ENCODE measurements around the gene CTIF. TPM values are rescaled to one million over a fixed set of nuclear protein-coding genes. Genes with fewer than 3 reads are reported as not detected.

CTIF gene
- total RNA-seq, 4 donors from 2014 or later = 14.1 to 78.2 (median 18.4) TPM

GRCh38 chr18:48541026-48541746, 2.4 kb downstream of the CTIF start:
- Histone ChIP-seq H3K27me3 (no peaks in the 10 kb centered on the region), H3K27ac (peak overlapping the region; percentile 91 to 93 (median 92)), H3K36me3 (no peaks in the 10 kb centered on the region), H3K4me1 (peaks cover 9 to 24% (median 16%) of the 10 kb centered on the region in 4 donors), H3K9me3 (no peaks in the 10 kb centered on the region), H3K4me3 (peak overlapping the region; percentile 54 to 94 (median 64))
- intact Hi-C loops (cut with DNase I; ENCODE audit: low total_unique reads) = no loop called here
- TF ChIP-seq POLR2AphosphoS5 (IDR thresholded peaks at IDR 0.05) (peak; percentile 55 to 70 (median 69)), POLR2A (IDR thresholded peaks at IDR 0.05) (peak; percentile 70), CTCF (IDR thresholded peaks at IDR 0.05) (no peak)
- 2 to 20% methylated on average over 1 to 17 of the region's 62 CpGs for whole genome bisulfite sequencing, 2 donors (ENCODE audit: low coverage in 1 of 2)
- DNase-seq = peak; percentile 75
- in situ Hi-C loops (cut with MboI; ENCODE audit: low pct_ligation_motif_present in 1 of 4, low pct_unique_long_range_greater_than_20kb in 1 of 4, low sequenced_read_pairs in 3 of 4) = no loop called here

GRCh38 chr18:48541747-48542400, 3.0 kb downstream of the CTIF start:
- Histone ChIP-seq H3K4me1 (peaks cover 12 to 29% (median 21%) of the 10 kb centered on the region in 4 donors), H3K27me3 (no peaks in the 10 kb centered on the region), H3K9me3 (no peaks in the 10 kb centered on the region), H3K36me3 (no peaks in the 10 kb centered on the region), H3K4me3 (peak overlapping the region in 1 of 4 donors; percentile 69), H3K27ac (peak overlapping the region; percentile 91 to 93 (median 92))
- TF ChIP-seq POLR2AphosphoS5 (IDR thresholded peaks at IDR 0.05) (no peak), EP300 (IDR thresholded peaks at IDR 0.05; ENCODE audit: low read depth) (no peak), CTCF (IDR thresholded peaks at IDR 0.05) (no peak), POLR2A (IDR thresholded peaks at IDR 0.05) (no peak)
- no peak for DNase-seq
- WGBS, 2 donors (ENCODE audit: low coverage in 1 of 2) = 88 to 98% methylated on average over 4 of the region's 4 CpGs
- intact Hi-C loops (cut with DNase I; ENCODE audit: low total_unique reads) = no loop called here
- in situ Hi-C loops (cut with MboI; ENCODE audit: low pct_ligation_motif_present in 1 of 4, low pct_unique_long_range_greater_than_20kb in 1 of 4, low sequenced_read_pairs in 3 of 4) = no loop called here

GRCh38 chr18:48542513-48543181, 3.8 kb downstream of the CTIF start:
- peak overlapping the region in 2 of 4 donors; percentile 1 to 6 for H3K27ac ChIP-seq
- DNase-seq = no peak
- no peak for TF ChIP-seq POLR2AphosphoS5 (IDR thresholded peaks at IDR 0.05)
- TF ChIP-seq POLR2A (IDR thresholded peaks at IDR 0.05) = no peak
- TF ChIP-seq CTCF (IDR thresholded peaks at IDR 0.05) = no peak
- TF ChIP-seq EP300 (IDR thresholded peaks at IDR 0.05; ENCODE audit: low read depth) = no peak
- no peaks in the 10 kb centered on the region for H3K27me3 ChIP-seq
- H3K9me3 ChIP-seq = no peaks in the 10 kb centered on the region
- 80 to 94% methylated on average over 7 of the region's 7 CpGs for WGBS, 2 donors (ENCODE audit: low coverage in 1 of 2)
- intact Hi-C loops (cut with DNase I; ENCODE audit: low total_unique reads) = no loop called here
- in situ Hi-C loops (cut with MboI; ENCODE audit: low pct_ligation_motif_present in 1 of 4, low pct_unique_long_range_greater_than_20kb in 1 of 4, low sequenced_read_pairs in 3 of 4) = no loop called here
- no peak overlapping the region for H3K4me3 ChIP-seq
- H3K4me1 ChIP-seq = peaks cover 12 to 36% (median 26%) of the 10 kb centered on the region in 4 donors
- H3K36me3 ChIP-seq = no peaks in the 10 kb centered on the region

GRCh38 chr18:48543228-48543627, 4.4 kb downstream of the CTIF start:
- intact Hi-C loops (cut with DNase I; ENCODE audit: low total_unique reads) = no loop called here
- H3K27me3 ChIP-seq = no peaks in the 10 kb centered on the region
- no peaks in the 10 kb centered on the region for H3K9me3 ChIP-seq
- TF ChIP-seq POLR2A (IDR thresholded peaks at IDR 0.05) (no peak), POLR2AphosphoS5 (IDR thresholded peaks at IDR 0.05) (no peak)
- H3K36me3 ChIP-seq = no peaks in the 10 kb centered on the region
- DNase-seq = no peak
- peak overlapping the region in 2 of 4 donors; percentile 1 to 6 for H3K27ac ChIP-seq
- in situ Hi-C loops (cut with MboI; ENCODE audit: low pct_ligation_motif_present in 1 of 4, low pct_unique_long_range_greater_than_20kb in 1 of 4, low sequenced_read_pairs in 3 of 4) = no loop called here
- 74 to 100% methylated on average over 1 to 8 of the region's 8 CpGs for WGBS, 2 donors (ENCODE audit: low coverage in 1 of 2)
- no peak overlapping the region for H3K4me3 ChIP-seq
- peaks cover 11 to 41% (median 27%) of the 10 kb centered on the region in 4 donors for H3K4me1 ChIP-seq

All from transverse colon (tissue), 4 donors.